ENCODE data around the gene PIP5KL1.

The PIP5KL1 gene

GRCh38 chr9:127935765-127936221, 5.2 kb upstream of the PIP5KL1 start:
- Histone ChIP-seq H3K36me3 (ENCODE audit: insufficient read depth, low read length) (peaks cover 5% of the 10 kb centered on the region), H3K4me3 (ENCODE audit: low read depth in 1 of 2, low read length in 2 of 2) (no peak overlapping the region), H3K9ac (ENCODE audit: low read length) (no peak overlapping the region)

DNA sequence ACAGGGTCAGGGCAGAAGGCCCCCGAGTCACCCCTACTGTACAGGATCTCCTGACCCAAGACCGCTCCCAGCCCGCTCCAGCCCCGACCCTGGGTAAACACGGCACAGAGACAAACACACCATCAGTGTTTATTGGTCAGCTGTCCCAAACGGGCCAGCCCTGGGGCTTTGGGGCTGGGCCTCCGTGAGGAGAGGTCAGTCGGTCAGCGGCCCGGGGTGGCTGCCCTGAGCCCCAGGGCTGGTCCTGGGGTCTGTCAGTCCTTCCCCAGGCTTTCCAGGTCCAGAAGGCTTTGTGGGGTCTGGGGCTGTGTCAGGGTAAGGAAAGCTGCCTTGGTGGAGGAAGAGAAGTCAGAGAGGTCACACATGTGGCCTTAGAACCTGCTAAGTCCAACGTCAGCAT, 4.4 kb upstream of the PIP5KL1 start:
- H3K27me3 ChIP-seq (ENCODE audit: control insufficient read depth in 1 of 2, insufficient read depth in 2 of 2, low read length in 2 of 2): peaks cover 0 to 15% of the 10 kb centered on the region in 2 donors
- H3K9me3 ChIP-seq (ENCODE audit: low read length): no peaks in the 10 kb centered on the region
- no peak overlapping the region for H3K27ac ChIP-seq (ENCODE audit: low read depth, low read length)
- no peak overlapping the region for H3K9ac ChIP-seq (ENCODE audit: low read length)
- H3K4me3 ChIP-seq (ENCODE audit: low read depth in 1 of 2, low read length in 2 of 2): no peak overlapping the region
- H3K4me1 ChIP-seq (ENCODE audit: insufficient read depth, low read length): peaks cover 42% of the 10 kb centered on the region
- H3K36me3 ChIP-seq (ENCODE audit: insufficient read depth, low read length): peaks cover 5% of the 10 kb centered on the region

More at GRCh38 chr9:127935765-127936221, 5.2 kb upstream of the PIP5KL1 start:
- Histone ChIP-seq H3K27me3 (ENCODE audit: control insufficient read depth in 1 of 2, insufficient read depth in 2 of 2, low read length in 2 of 2) (peaks cover 0 to 7% of the 10 kb centered on the region in 2 donors), H3K4me1 (ENCODE audit: insufficient read depth, low read length) (peaks cover 35% of the 10 kb centered on the region), H3K9me3 (ENCODE audit: low read length) (no peaks in the 10 kb centered on the region), H3K27ac (ENCODE audit: low read depth, low read length) (no peak overlapping the region)

GRCh38 chr9:127934248-127934647, 3.7 kb upstream of the PIP5KL1 start:
- no peak overlapping the region for H3K4me3 ChIP-seq (ENCODE audit: low read depth in 1 of 2, low read length in 2 of 2)
- H3K27me3 ChIP-seq (ENCODE audit: control insufficient read depth in 1 of 2, insufficient read depth in 2 of 2, low read length in 2 of 2): peaks cover 0 to 22% of the 10 kb centered on the region in 2 donors
- no peaks in the 10 kb centered on the region for H3K9me3 ChIP-seq (ENCODE audit: low read length)
- peaks cover 5% of the 10 kb centered on the region for H3K36me3 ChIP-seq (ENCODE audit: insufficient read depth, low read length)
- H3K4me1 ChIP-seq (ENCODE audit: insufficient read depth, low read length): peaks cover 43% of the 10 kb centered on the region
- H3K27ac ChIP-seq (ENCODE audit: low read depth, low read length): no peak overlapping the region
- no peak overlapping the region for H3K9ac ChIP-seq (ENCODE audit: low read length)

- peak overlapping the region; percentile 21 to 43 for H3K4me3 ChIP-seq (ENCODE audit: low read depth in 1 of 2, low read length in 2 of 2)
- H3K9me3 ChIP-seq (ENCODE audit: low read length): no peaks in the 10 kb centered on the region
- H3K27ac ChIP-seq (ENCODE audit: low read depth, low read length): no peak overlapping the region
- no peak overlapping the region for H3K9ac ChIP-seq (ENCODE audit: low read length)
- H3K4me1 ChIP-seq (ENCODE audit: insufficient read depth, low read length): peaks cover 22% of the 10 kb centered on the region
- H3K27me3 ChIP-seq (ENCODE audit: control insufficient read depth in 1 of 2, insufficient read depth in 2 of 2, low read length in 2 of 2): peaks cover 18 to 46% of the 10 kb centered on the region in 2 donors
- H3K36me3 ChIP-seq (ENCODE audit: insufficient read depth, low read length): peaks cover 4% of the 10 kb centered on the region
Observed at GRCh38 chr9:127931092-127931881, 710 bp upstream of the PIP5KL1 start.

GRCh38 chr9:127929625-127929979, 975 bp downstream of the PIP5KL1 start:
- no peak overlapping the region for H3K27ac ChIP-seq (ENCODE audit: low read depth, low read length)
- H3K9ac ChIP-seq (ENCODE audit: low read length): no peak overlapping the region
- H3K4me3 ChIP-seq (ENCODE audit: low read depth in 1 of 2, low read length in 2 of 2): no peak overlapping the region
- peaks cover 16% of the 10 kb centered on the region for H3K4me1 ChIP-seq (ENCODE audit: insufficient read depth, low read length)
- no peaks in the 10 kb centered on the region for H3K36me3 ChIP-seq (ENCODE audit: insufficient read depth, low read length)
- no peaks in the 10 kb centered on the region for H3K9me3 ChIP-seq (ENCODE audit: low read length)
- peaks cover 23 to 63% of the 10 kb centered on the region in 2 donors for H3K27me3 ChIP-seq (ENCODE audit: control insufficient read depth in 1 of 2, insufficient read depth in 2 of 2, low read length in 2 of 2)

GRCh38 chr9:127928676-127929624, 1.6 kb downstream of the PIP5KL1 start:
- Histone ChIP-seq H3K27ac (ENCODE audit: low read depth, low read length) (no peak overlapping the region), H3K36me3 (ENCODE audit: insufficient read depth, low read length) (no peaks in the 10 kb centered on the region), H3K4me1 (ENCODE audit: insufficient read depth, low read length) (peaks cover 16% of the 10 kb centered on the region), H3K4me3 (ENCODE audit: low read depth in 1 of 2, low read length in 2 of 2) (no peak overlapping the region), H3K9ac (ENCODE audit: low read length) (no peak overlapping the region), H3K9me3 (ENCODE audit: low read length) (no peaks in the 10 kb centered on the region), H3K27me3 (ENCODE audit: control insufficient read depth in 1 of 2, insufficient read depth in 2 of 2, low read length in 2 of 2) (peaks cover 23 to 63% of the 10 kb centered on the region in 2 donors)

- no peak overlapping the region for H3K27ac ChIP-seq (ENCODE audit: low read depth, low read length)
- peaks cover 23 to 63% of the 10 kb centered on the region in 2 donors for H3K27me3 ChIP-seq (ENCODE audit: control insufficient read depth in 1 of 2, insufficient read depth in 2 of 2, low read length in 2 of 2)
- peaks cover 16% of the 10 kb centered on the region for H3K4me1 ChIP-seq (ENCODE audit: insufficient read depth, low read length)
- H3K9ac ChIP-seq (ENCODE audit: low read length): no peak overlapping the region
- no peak overlapping the region for H3K4me3 ChIP-seq (ENCODE audit: low read depth in 1 of 2, low read length in 2 of 2)
- no peaks in the 10 kb centered on the region for H3K36me3 ChIP-seq (ENCODE audit: insufficient read depth, low read length)
- no peaks in the 10 kb centered on the region for H3K9me3 ChIP-seq (ENCODE audit: low read length)
Observed at GRCh38 chr9:127927988-127928675, 2.4 kb downstream of the PIP5KL1 start.

- Histone ChIP-seq H3K27me3 (ENCODE audit: control insufficient read depth in 1 of 2, insufficient read depth in 2 of 2, low read length in 2 of 2) (peaks cover 23 to 63% of the 10 kb centered on the region in 2 donors), H3K4me1 (ENCODE audit: insufficient read depth, low read length) (peaks cover 16% of the 10 kb centered on the region), H3K9me3 (ENCODE audit: low read length) (no peaks in the 10 kb centered on the region), H3K27ac (ENCODE audit: low read depth, low read length) (no peak overlapping the region), H3K9ac (ENCODE audit: low read length) (no peak overlapping the region), H3K4me3 (ENCODE audit: low read depth in 1 of 2, low read length in 2 of 2) (no peak overlapping the region), H3K36me3 (ENCODE audit: insufficient read depth, low read length) (no peaks in the 10 kb centered on the region)
Observed at GRCh38 chr9:127927201-127927987, 3.2 kb downstream of the PIP5KL1 start.

- Histone ChIP-seq H3K36me3 (ENCODE audit: insufficient read depth, low read length) (no peaks in the 10 kb centered on the region), H3K27me3 (ENCODE audit: control insufficient read depth in 1 of 2, insufficient read depth in 2 of 2, low read length in 2 of 2) (peaks cover 23 to 65% of the 10 kb centered on the region in 2 donors), H3K4me1 (ENCODE audit: insufficient read depth, low read length) (peaks cover 16% of the 10 kb centered on the region), H3K27ac (ENCODE audit: low read depth, low read length) (no peak overlapping the region), H3K4me3 (ENCODE audit: low read depth in 1 of 2, low read length in 2 of 2) (no peak overlapping the region), H3K9ac (ENCODE audit: low read length) (no peak overlapping the region), H3K9me3 (ENCODE audit: low read length) (no peaks in the 10 kb centered on the region)
Observed at GRCh38 chr9:127926906-127927200, 3.7 kb downstream of the PIP5KL1 start.

- Histone ChIP-seq H3K27ac (ENCODE audit: low read depth, low read length) (no peak overlapping the region), H3K9me3 (ENCODE audit: low read length) (no peaks in the 10 kb centered on the region), H3K36me3 (ENCODE audit: insufficient read depth, low read length) (no peaks in the 10 kb centered on the region), H3K4me1 (ENCODE audit: insufficient read depth, low read length) (peaks cover 11% of the 10 kb centered on the region), H3K4me3 (ENCODE audit: low read depth in 1 of 2, low read length in 2 of 2) (no peak overlapping the region), H3K9ac (ENCODE audit: low read length) (no peak overlapping the region), H3K27me3 (ENCODE audit: control insufficient read depth in 1 of 2, insufficient read depth in 2 of 2, low read length in 2 of 2) (peaks cover 23 to 64% of the 10 kb centered on the region in 2 donors)
Observed at GRCh38 chr9:127925959-127926905, 4.3 kb downstream of the PIP5KL1 start.

All from muscle layer of colon (tissue), 2 donors.